Sigmoid colon (tissue), 4 donors: ENCODE measurements around the gene SHISA8.

Experiments
- CTCF ChIP-seq, 4 experiments: fragments of 450-650 bp in 3 of 4; fragments of 200-600 bp in 1 of 4; IDR thresholded peaks; one replicate each; pipeline ENCODE4 v1.5.1; 2016 to 2019; ENCODE audit warnings: antibody characterized with exemption in 4 of 4, mild to moderate bottlenecking in 3 of 4, moderate library complexity in 2 of 4
- EP300 ChIP-seq, 4 donors: sonication (generic); formaldehyde crosslinking; IDR thresholded peaks; one replicate each; pipeline ENCODE4 v1.6.1; 2017; ENCODE audit warnings: antibody characterized with exemption in 4 of 4

- TF ChIP-seq CTCF (IDR thresholded peaks at IDR 0.05) (peak in 1 of 4 experiments; percentile 19), EP300 (IDR thresholded peaks at IDR 0.05) (no peak)
Measured at GRCh38 chr22:41946629-41947423, 32.0 kb upstream of the SHISA8 start, which contains the start of gene CENPM.
